Measurements from ENCODE around the gene WNT11.

GRCh38 chr11:76238551-76238950 lies 32.2 kb upstream of the WNT11 start:
- TF ChIP-seq, protein P1, sequence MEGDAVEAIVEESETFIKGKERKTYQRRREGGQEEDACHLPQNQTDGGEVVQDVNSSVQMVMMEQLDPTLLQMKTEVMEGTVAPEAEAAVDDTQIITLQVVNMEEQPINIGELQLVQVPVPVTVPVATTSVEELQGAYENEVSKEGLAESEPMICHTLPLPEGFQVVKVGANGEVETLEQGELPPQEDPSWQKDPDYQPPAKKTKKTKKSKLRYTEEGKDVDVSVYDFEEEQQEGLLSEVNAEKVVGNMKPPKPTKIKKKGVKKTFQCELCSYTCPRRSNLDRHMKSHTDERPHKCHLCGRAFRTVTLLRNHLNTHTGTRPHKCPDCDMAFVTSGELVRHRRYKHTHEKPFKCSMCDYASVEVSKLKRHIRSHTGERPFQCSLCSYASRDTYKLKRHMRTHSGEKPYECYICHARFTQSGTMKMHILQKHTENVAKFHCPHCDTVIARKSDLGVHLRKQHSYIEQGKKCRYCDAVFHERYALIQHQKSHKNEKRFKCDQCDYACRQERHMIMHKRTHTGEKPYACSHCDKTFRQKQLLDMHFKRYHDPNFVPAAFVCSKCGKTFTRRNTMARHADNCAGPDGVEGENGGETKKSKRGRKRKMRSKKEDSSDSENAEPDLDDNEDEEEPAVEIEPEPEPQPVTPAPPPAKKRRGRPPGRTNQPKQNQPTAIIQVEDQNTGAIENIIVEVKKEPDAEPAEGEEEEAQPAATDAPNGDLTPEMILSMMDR (IDR thresholded peaks at IDR 0.05) = no peak
- TF ChIP-seq POLR2A (IDR thresholded peaks at IDR 0.05) = no peak

Measured in adrenal gland (tissue), 5 donors.